MM.1S (cell line): ENCODE measurements around the gene SCRG1.

Experiments
- DNase-seq: peaks from one replicate; pipeline ENCODE4 v3.0.0-alpha.2; 2015
- H2AFZ ChIP-seq: fragments of 300-600 bp; sonication (generic); 2 replicates; pipeline ENCODE4 v1.6.0; 2016; ENCODE audit warnings: antibody characterized with exemption, low read length
- H3F3A ChIP-seq: fragments of 300-600 bp; sonication (generic); 2 replicates; pipeline ENCODE4 v1.6.1; 2016; ENCODE audit warnings: mild to moderate bottlenecking, antibody characterized with exemption, low read length, moderate library complexity, mixed read lengths; ENCODE audit not compliant: insufficient read depth
- H3K27ac ChIP-seq: fragments of 300-600 bp; sonication (generic); 2 replicates; pipeline ENCODE4 v1.5.1; 2016; ENCODE audit warnings: mild to moderate bottlenecking, low read length
- H3K27me3 ChIP-seq: fragments of 300-600 bp; sonication (generic); replicated peaks from 2 replicates; pipeline ENCODE4 v1.6.0; 2016; ENCODE audit warnings: low read length; ENCODE audit not compliant: insufficient read depth
- H3K36me3 ChIP-seq: fragments of 300-600 bp; sonication (generic); replicated peaks from 2 replicates; pipeline ENCODE4 v1.6.1; 2016; ENCODE audit warnings: mild to moderate bottlenecking, low read length, mixed read lengths; ENCODE audit not compliant: insufficient read depth
- H3K4me1 ChIP-seq: fragments of 300-600 bp; sonication (generic); 2 replicates; pipeline ENCODE4 v1.6.1; 2016; ENCODE audit warnings: low read length, mixed read lengths
- H3K4me2 ChIP-seq: fragments of 300-600 bp; sonication (generic); 2 replicates; pipeline ENCODE4 v1.6.0; 2016; ENCODE audit warnings: low read depth, low read length
- H3K4me3 ChIP-seq: fragments of 300-600 bp; sonication (generic); 2 replicates; pipeline ENCODE4 v1.5.1; 2016; ENCODE audit warnings: low read length, mixed read lengths
- H3K79me2 ChIP-seq: fragments of 300-600 bp; sonication (generic); 2 replicates; pipeline ENCODE4 v1.6.1; 2016; ENCODE audit warnings: mixed run types, low read length, mixed read lengths
- H3K9ac ChIP-seq: fragments of 300-600 bp; sonication (generic); 2 replicates; pipeline ENCODE4 v1.6.1; 2016; ENCODE audit warnings: low read length, mixed read lengths
- H3K9me2 ChIP-seq: fragments of 300-600 bp; sonication (generic); replicated peaks from 2 replicates; pipeline ENCODE4 v1.6.1; 2016; ENCODE audit warnings: mild to moderate bottlenecking, low read length, mixed read lengths; ENCODE audit not compliant: insufficient read depth
- H3K9me3 ChIP-seq: fragments of 300-600 bp; sonication (generic); replicated peaks from 2 replicates; pipeline ENCODE4 v1.6.1; 2016; ENCODE audit warnings: mild to moderate bottlenecking, low read length, mixed read lengths; ENCODE audit not compliant: insufficient read depth
- H4K20me1 ChIP-seq: fragments of 300-600 bp; sonication (generic); 2 replicates; pipeline ENCODE4 v1.6.1; 2016; ENCODE audit warnings: mild to moderate bottlenecking, low read length, moderate library complexity, mixed read lengths; ENCODE audit not compliant: insufficient read depth
- EZH2 ChIP-seq: fragments of 300-600 bp; sonication (generic); optimal IDR thresholded peaks from 2 replicates; pipeline ENCODE3; 2017; ENCODE audit warnings: low read depth, mild to moderate bottlenecking, antibody characterized with exemption, low read length, mixed read lengths
- EZH2phosphoT487 ChIP-seq: fragments of 300-600 bp; sonication (generic); IDR thresholded peaks from 2 replicates; pipeline ENCODE4 v1.6.1; 2018; ENCODE audit warnings: antibody characterized with exemption, low read length
- TF ChIP-seq, protein P1 (sequence below): fragments of 300-600 bp; sonication (generic); IDR thresholded peaks from 2 replicates; pipeline ENCODE4 v1.5.1; 2016; ENCODE audit warnings: antibody characterized with exemption, low read length, mixed read lengths

SCRG1 gene

GRCh38 chr4:173345648-173346047 lies 53.3 kb downstream of the SCRG1 start:
- H3K4me2 ChIP-seq = no peak overlapping the region
- H3K27ac ChIP-seq = no peak overlapping the region
- no peak for DNase-seq
- H3K9me2 ChIP-seq = no peaks in the 10 kb centered on the region
- H3K4me3 ChIP-seq = no peak overlapping the region
- no peaks in the 10 kb centered on the region for H4K20me1 ChIP-seq
- TF ChIP-seq EZH2phosphoT487 (no peak), EZH2 (no peak)
- TF ChIP-seq, protein P1, sequence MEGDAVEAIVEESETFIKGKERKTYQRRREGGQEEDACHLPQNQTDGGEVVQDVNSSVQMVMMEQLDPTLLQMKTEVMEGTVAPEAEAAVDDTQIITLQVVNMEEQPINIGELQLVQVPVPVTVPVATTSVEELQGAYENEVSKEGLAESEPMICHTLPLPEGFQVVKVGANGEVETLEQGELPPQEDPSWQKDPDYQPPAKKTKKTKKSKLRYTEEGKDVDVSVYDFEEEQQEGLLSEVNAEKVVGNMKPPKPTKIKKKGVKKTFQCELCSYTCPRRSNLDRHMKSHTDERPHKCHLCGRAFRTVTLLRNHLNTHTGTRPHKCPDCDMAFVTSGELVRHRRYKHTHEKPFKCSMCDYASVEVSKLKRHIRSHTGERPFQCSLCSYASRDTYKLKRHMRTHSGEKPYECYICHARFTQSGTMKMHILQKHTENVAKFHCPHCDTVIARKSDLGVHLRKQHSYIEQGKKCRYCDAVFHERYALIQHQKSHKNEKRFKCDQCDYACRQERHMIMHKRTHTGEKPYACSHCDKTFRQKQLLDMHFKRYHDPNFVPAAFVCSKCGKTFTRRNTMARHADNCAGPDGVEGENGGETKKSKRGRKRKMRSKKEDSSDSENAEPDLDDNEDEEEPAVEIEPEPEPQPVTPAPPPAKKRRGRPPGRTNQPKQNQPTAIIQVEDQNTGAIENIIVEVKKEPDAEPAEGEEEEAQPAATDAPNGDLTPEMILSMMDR = no peak
- no peak overlapping the region for H3K9ac ChIP-seq
- no peaks in the 10 kb centered on the region for H3F3A ChIP-seq
- no peaks in the 10 kb centered on the region for H3K9me3 ChIP-seq
- H3K4me1 ChIP-seq = no peaks in the 10 kb centered on the region
- no peaks in the 10 kb centered on the region for H3K79me2 ChIP-seq
- H3K27me3 ChIP-seq = no peaks in the 10 kb centered on the region
- H3K36me3 ChIP-seq = no peaks in the 10 kb centered on the region
- no peak overlapping the region for H2AFZ ChIP-seq

- H3K9me2 ChIP-seq = no peaks in the 10 kb centered on the region
- H3F3A ChIP-seq = no peaks in the 10 kb centered on the region
- no peaks in the 10 kb centered on the region for H3K36me3 ChIP-seq
- no peaks in the 10 kb centered on the region for H3K79me2 ChIP-seq
- H4K20me1 ChIP-seq = no peaks in the 10 kb centered on the region
- H2AFZ ChIP-seq = no peak overlapping the region
- no peak for DNase-seq
- H3K4me3 ChIP-seq = no peak overlapping the region
- no peak overlapping the region for H3K4me2 ChIP-seq
- H3K9me3 ChIP-seq = no peaks in the 10 kb centered on the region
- no peaks in the 10 kb centered on the region for H3K4me1 ChIP-seq
- no peak overlapping the region for H3K27ac ChIP-seq
- no peaks in the 10 kb centered on the region for H3K27me3 ChIP-seq
- TF ChIP-seq, protein P1 = no peak
- TF ChIP-seq EZH2 (no peak), EZH2phosphoT487 (no peak)
- H3K9ac ChIP-seq = no peak overlapping the region
These were observed 55.0 kb downstream of the SCRG1 start for GRCh38 chr4:173343832-173344397.

- H3K79me2 ChIP-seq = peaks cover 20% of the 10 kb centered on the region
- TF ChIP-seq EZH2 (no peak), EZH2phosphoT487 (no peak)
- TF ChIP-seq, protein P1 = no peak
- H3K9ac ChIP-seq = no peak overlapping the region
- H3K4me2 ChIP-seq = no peak overlapping the region
- 0 out of 2 replicates have a peak, but pooled peaks cover under 1% of the 10 kb centered on the region for H4K20me1 ChIP-seq
- H3K4me3 ChIP-seq = no peak overlapping the region
- no peaks in the 10 kb centered on the region for H3K27me3 ChIP-seq
- H3K9me3 ChIP-seq = no peaks in the 10 kb centered on the region
- no peak for DNase-seq
- no peak overlapping the region for H2AFZ ChIP-seq
- peaks cover 7% of the 10 kb centered on the region; the same call in 1 of the 2 replicates for H3K36me3 ChIP-seq
- 0 out of 2 replicates have a peak, but pooled peaks cover 6% of the 10 kb centered on the region for H3K4me1 ChIP-seq
- peaks cover 12% of the 10 kb centered on the region for H3F3A ChIP-seq
- no peaks in the 10 kb centered on the region for H3K9me2 ChIP-seq
- H3K27ac ChIP-seq = no peak overlapping the region
These were observed 61.5 kb downstream of the SCRG1 start for GRCh38 chr4:173337463-173337862.
